ENCODE data around the gene FAM217A.

DNA sequence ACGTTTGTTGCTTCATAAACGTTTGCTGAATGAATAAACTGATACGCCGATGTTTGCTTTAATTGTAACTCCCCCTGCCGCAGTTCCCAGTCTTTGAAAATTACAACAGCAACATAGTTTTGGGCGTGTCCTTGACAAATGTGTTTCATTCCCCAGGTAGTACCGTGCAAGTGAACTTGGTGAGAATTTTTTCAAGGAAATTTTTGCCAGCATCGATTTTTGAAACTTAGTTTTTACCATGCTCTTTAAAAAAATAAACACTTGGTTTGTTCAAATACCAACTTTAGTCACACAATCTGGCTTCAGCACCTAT lies 60.1 kb downstream of the FAM217A start:
- TF ChIP-seq, protein P1, sequence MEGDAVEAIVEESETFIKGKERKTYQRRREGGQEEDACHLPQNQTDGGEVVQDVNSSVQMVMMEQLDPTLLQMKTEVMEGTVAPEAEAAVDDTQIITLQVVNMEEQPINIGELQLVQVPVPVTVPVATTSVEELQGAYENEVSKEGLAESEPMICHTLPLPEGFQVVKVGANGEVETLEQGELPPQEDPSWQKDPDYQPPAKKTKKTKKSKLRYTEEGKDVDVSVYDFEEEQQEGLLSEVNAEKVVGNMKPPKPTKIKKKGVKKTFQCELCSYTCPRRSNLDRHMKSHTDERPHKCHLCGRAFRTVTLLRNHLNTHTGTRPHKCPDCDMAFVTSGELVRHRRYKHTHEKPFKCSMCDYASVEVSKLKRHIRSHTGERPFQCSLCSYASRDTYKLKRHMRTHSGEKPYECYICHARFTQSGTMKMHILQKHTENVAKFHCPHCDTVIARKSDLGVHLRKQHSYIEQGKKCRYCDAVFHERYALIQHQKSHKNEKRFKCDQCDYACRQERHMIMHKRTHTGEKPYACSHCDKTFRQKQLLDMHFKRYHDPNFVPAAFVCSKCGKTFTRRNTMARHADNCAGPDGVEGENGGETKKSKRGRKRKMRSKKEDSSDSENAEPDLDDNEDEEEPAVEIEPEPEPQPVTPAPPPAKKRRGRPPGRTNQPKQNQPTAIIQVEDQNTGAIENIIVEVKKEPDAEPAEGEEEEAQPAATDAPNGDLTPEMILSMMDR (IDR thresholded peaks at IDR 0.05), result no peak
- TF ChIP-seq POLR2A (IDR thresholded peaks at IDR 0.05), result no peak

Measured in testis (tissue), 2 donors.